Lower lobe of right lung (tissue), 2 donors: ENCODE measurements around the gene KLHL2. TPM values are rescaled to one million over a fixed set of nuclear protein-coding genes. Genes with fewer than 3 reads are reported as not detected.

ENCODE experiments used
- ATAC-seq, 2 donors: fragments of 200-7000 bp; cut with Tn5 transposase; one replicate each; pipeline ENCODE4 v1.9.1; 2020 to 2022; ENCODE audit warnings: mild to moderate bottlenecking in 2 of 2, moderate library complexity in 2 of 2
- DNase-seq: peaks from one replicate; pipeline ENCODE4 v3.0.0-alpha.2; 2020
- H3K27ac ChIP-seq: fragments of 200-600 bp; one replicate; pipeline ENCODE4 v1.8.0; 2022
- H3K27me3 ChIP-seq: fragments of 200-600 bp; one replicate; pipeline ENCODE4 v1.8.0; 2022; ENCODE audit warnings: low read depth
- H3K36me3 ChIP-seq: fragments of 200-600 bp; one replicate; pipeline ENCODE4 v1.8.0; 2022; ENCODE audit warnings: mild to moderate bottlenecking
- H3K4me1 ChIP-seq: fragments of 200-600 bp; one replicate; pipeline ENCODE4 v1.8.0; 2022
- H3K4me3 ChIP-seq: fragments of 200-600 bp; one replicate; pipeline ENCODE4 v1.8.0; 2022; ENCODE audit warnings: mild to moderate bottlenecking
- H3K9me3 ChIP-seq: fragments of 200-600 bp; one replicate; pipeline ENCODE4 v1.8.0; 2022
- intact Hi-C: fragments of 100-400 bp; cut with DNase I; formaldehyde crosslinking; loops from one replicate; pipeline ENCODE4 v1.11.0; 2022
- total RNA-seq: library from RNA; stranded (reverse); fragmentation: NEBNext Ultra II Directional; extraction: Animal tissue kit (Norgen Biotek cat#: 25700); gene quantifications from one replicate; pipeline ENCODE4 v1.2.1, GENCODE V29; 2021
- TF ChIP-seq, protein P1 (sequence below): fragments of 200-600 bp; IDR thresholded peaks from one replicate; pipeline ENCODE4 v1.8.0; 2022; ENCODE audit warnings: antibody characterized with exemption, mild to moderate bottlenecking
- donor health status: DM: no; HTN: yes; CAD: no; lungs with severe emphysema.

Gene KLHL2
- total RNA-seq, 1 donor from 2014 or later = 37.7 TPM

DNA sequence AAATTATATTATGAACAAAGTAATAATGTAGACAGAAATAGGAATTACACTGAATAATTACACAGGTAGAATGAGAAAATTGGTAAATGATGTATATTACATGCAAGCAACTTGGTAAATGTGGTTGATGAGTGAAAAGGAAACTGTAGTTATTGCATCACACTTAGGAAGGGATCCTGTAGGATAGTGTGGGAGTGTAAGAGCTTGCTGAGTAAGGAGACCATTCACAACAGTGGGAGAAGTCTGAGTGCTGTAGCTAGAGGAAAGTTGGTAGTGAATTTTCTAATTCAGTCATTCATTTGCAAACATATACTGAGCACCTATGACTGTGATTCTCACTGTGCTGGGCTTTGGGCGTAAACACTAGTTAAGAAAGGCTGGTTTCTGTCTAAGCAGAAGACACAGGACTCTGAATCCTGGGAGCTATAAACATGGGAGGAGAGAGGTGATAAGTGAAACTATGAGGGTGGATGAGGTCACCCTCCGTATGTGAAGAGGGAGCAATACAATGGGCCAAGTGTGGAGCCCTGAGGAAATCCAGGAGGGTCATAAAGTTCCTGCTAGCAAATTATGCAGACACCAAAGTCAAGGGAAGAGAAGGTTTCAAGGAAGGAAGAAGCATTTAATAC lies 157.2 kb downstream of the KLHL2 start:
- H3K4me3 ChIP-seq = no peak overlapping the region
- H3K9me3 ChIP-seq = no peaks in the 10 kb centered on the region
- DNase-seq (no peak), ATAC-seq (no peak)
- intact Hi-C loops = no loop called here
- H3K27ac ChIP-seq = no peak overlapping the region
- H3K4me1 ChIP-seq = peaks cover 10% of the 10 kb centered on the region
- TF ChIP-seq, protein P1, sequence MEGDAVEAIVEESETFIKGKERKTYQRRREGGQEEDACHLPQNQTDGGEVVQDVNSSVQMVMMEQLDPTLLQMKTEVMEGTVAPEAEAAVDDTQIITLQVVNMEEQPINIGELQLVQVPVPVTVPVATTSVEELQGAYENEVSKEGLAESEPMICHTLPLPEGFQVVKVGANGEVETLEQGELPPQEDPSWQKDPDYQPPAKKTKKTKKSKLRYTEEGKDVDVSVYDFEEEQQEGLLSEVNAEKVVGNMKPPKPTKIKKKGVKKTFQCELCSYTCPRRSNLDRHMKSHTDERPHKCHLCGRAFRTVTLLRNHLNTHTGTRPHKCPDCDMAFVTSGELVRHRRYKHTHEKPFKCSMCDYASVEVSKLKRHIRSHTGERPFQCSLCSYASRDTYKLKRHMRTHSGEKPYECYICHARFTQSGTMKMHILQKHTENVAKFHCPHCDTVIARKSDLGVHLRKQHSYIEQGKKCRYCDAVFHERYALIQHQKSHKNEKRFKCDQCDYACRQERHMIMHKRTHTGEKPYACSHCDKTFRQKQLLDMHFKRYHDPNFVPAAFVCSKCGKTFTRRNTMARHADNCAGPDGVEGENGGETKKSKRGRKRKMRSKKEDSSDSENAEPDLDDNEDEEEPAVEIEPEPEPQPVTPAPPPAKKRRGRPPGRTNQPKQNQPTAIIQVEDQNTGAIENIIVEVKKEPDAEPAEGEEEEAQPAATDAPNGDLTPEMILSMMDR = no peak
- no peaks in the 10 kb centered on the region for H3K27me3 ChIP-seq
- no peaks in the 10 kb centered on the region for H3K36me3 ChIP-seq

DNA sequence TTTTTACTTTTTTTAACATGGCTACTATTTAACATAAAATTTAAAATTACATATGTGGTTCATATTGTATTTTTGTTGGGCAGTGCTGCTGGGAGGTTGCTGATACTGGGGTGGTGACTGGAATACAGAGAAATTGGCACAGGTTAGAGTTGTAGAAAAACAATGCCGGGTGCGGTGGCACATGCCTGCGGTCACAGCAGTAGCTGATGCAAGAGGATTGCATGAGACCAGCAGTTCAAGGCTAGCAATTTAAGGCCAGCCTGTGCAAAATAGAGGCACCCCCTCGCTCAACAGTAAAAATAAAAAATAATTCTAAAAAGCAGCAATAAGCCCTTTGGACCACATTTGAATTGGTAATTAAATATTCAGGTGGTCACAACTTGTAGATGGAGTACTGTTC lies 159.7 kb downstream of the KLHL2 start:
- Histone ChIP-seq H3K4me3 (no peak overlapping the region), H3K27me3 (no peaks in the 10 kb centered on the region), H3K4me1 (no peaks in the 10 kb centered on the region), H3K36me3 (no peaks in the 10 kb centered on the region), H3K9me3 (no peaks in the 10 kb centered on the region), H3K27ac (no peak overlapping the region)
- intact Hi-C loops = no loop called here
- DNase-seq = no peak
- TF ChIP-seq, protein P1 = no peak
- ATAC-seq = no peak

DNA sequence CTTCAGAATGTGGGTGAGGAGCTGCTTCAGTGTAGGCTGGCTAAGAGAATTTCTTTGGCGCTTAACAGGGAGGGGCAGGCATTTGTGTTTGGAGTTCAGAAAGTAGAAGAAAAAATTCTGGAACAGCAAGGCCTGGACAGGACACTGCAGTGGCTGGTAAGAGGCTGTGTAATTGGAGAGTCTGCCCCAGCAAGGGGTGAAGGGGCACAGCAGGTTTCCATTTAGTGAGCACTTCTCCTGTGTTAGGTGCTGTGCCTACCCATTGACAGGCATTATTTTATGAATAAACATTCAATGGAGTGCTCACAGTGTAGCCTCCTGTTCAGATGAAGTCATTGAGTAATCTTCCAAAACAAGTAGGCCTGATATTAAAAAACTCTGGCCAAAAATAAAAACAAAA lies 160.8 kb downstream of the KLHL2 start:
- H3K9me3 ChIP-seq = no peaks in the 10 kb centered on the region
- DNase-seq (no peak), ATAC-seq (no peak)
- intact Hi-C loops = no loop called here
- H3K27me3 ChIP-seq = no peaks in the 10 kb centered on the region
- no peaks in the 10 kb centered on the region for H3K36me3 ChIP-seq
- H3K4me3 ChIP-seq = no peak overlapping the region
- no peak overlapping the region for H3K27ac ChIP-seq
- TF ChIP-seq, protein P1 = no peak
- H3K4me1 ChIP-seq = no peaks in the 10 kb centered on the region

DNA sequence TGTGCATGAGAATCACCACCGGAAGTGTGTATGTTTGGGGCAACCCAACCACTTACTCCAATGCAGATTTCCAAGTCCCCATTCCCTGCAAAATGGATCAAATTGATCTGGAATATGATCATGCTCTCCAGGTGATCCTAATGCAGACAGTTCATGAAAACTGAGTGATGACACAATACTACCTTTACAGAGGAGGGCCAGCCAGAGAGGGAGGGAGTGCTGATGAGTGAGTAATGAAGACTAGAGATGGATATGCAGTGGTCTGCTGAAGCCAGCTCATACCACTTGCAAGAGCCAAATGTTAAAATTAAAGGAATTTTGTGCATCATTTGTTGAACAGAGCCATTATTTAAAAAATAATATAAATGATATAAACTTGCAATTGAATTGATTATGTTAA lies 161.2 kb downstream of the KLHL2 start:
- no peak for DNase-seq
- no peaks in the 10 kb centered on the region for H3K4me1 ChIP-seq
- no peak for ATAC-seq
- intact Hi-C loops = no loop called here
- H3K4me3 ChIP-seq = no peak overlapping the region
- TF ChIP-seq, protein P1 = no peak
- no peaks in the 10 kb centered on the region for H3K9me3 ChIP-seq
- no peaks in the 10 kb centered on the region for H3K27me3 ChIP-seq
- H3K36me3 ChIP-seq = no peaks in the 10 kb centered on the region
- H3K27ac ChIP-seq = no peak overlapping the region

GRCh38 chr4:165369522-165369921 lies 162.2 kb downstream of the KLHL2 start:
- Histone ChIP-seq H3K36me3 (no peaks in the 10 kb centered on the region), H3K27ac (no peak overlapping the region), H3K9me3 (no peaks in the 10 kb centered on the region), H3K4me3 (no peak overlapping the region), H3K27me3 (no peaks in the 10 kb centered on the region), H3K4me1 (no peaks in the 10 kb centered on the region)
- intact Hi-C loops = no loop called here
- ATAC-seq (no peak), DNase-seq (no peak)
- TF ChIP-seq, protein P1 = no peak
